OCI-LY1 (cell line): ENCODE measurements around the gene IREB2.
"Not testable (repeated sequence)": the region's sequence is repeated elsewhere in the genome, so short reads cannot be mapped to it uniquely, and the experiment has no call there.

Experiments used
- H2AFZ ChIP-seq: fragments of 200-600 bp; sonication (generic), shearing (Covaris generic); 2 replicates; pipeline ENCODE4 v1.6.0; 2014; ENCODE audit warnings: antibody characterized with exemption, mild to moderate bottlenecking, low read length
- H3F3A ChIP-seq: fragments of 200-600 bp; sonication (generic), shearing (Covaris generic); 2 replicates; pipeline ENCODE4 v1.6.0; 2014; ENCODE audit warnings: mild to moderate bottlenecking, antibody characterized with exemption, low read length, moderate library complexity; ENCODE audit not compliant: insufficient read depth
- H3K27ac ChIP-seq: fragments of 200-600 bp; sonication (generic); 2 replicates; pipeline ENCODE4 v1.5.1; 2014; ENCODE audit warnings: low read length, mixed run types, mild to moderate bottlenecking, low read depth; ENCODE audit not compliant: poor library complexity, severe bottlenecking
- H3K27me3 ChIP-seq: fragments of 200-600 bp; sonication (generic); 2 replicates; pipeline ENCODE4 v1.6.0; 2014; ENCODE audit warnings: antibody characterized with exemption, mild to moderate bottlenecking, low read length, moderate library complexity; ENCODE audit not compliant: insufficient read depth
- H3K36me3 ChIP-seq: fragments of 200-600 bp; sonication (generic); 2 replicates; pipeline ENCODE4 v1.6.1; 2014; ENCODE audit warnings: mild to moderate bottlenecking, antibody characterized with exemption, low read length, moderate library complexity, mixed read lengths; ENCODE audit not compliant: insufficient read depth
- H3K4me1 ChIP-seq: fragments of 200-600 bp; sonication (generic); 2 replicates; pipeline ENCODE4 v1.5.1; 2014; ENCODE audit warnings: mild to moderate bottlenecking, low read length, moderate library complexity; ENCODE audit not compliant: insufficient read depth, severe bottlenecking
- H3K4me2 ChIP-seq: fragments of 200-600 bp; sonication (generic), shearing (Covaris generic); 2 replicates; pipeline ENCODE4 v1.6.1; 2014; ENCODE audit warnings: low read length
- H3K4me3 ChIP-seq: fragments of 200-600 bp; sonication (generic); 2 replicates; pipeline ENCODE4 v1.5.1; 2014; ENCODE audit warnings: low read length, low read depth, mild to moderate bottlenecking, mixed read lengths; ENCODE audit not compliant: poor library complexity, severe bottlenecking
- H3K79me2 ChIP-seq: fragments of 200-600 bp; shearing (Covaris generic); 2 replicates; pipeline ENCODE4 v1.6.1; 2016; ENCODE audit warnings: mixed run types, low read length, mixed read lengths; ENCODE audit not compliant: insufficient read depth
- H3K9ac ChIP-seq: fragments of 200-600 bp; sonication (generic), shearing (Covaris generic); 2 replicates; pipeline ENCODE4 v1.6.1; 2014; ENCODE audit warnings: mild to moderate bottlenecking, low read length, mixed read lengths
- H3K9me2 ChIP-seq: fragments of 200-600 bp; sonication (generic), shearing (Covaris generic); 2 replicates; pipeline ENCODE4 v1.6.1; 2014; ENCODE audit warnings: low read depth, mild to moderate bottlenecking, low read length, mixed read lengths
- H3K9me3 ChIP-seq: fragments of 200-600 bp; shearing (Covaris generic); 2 replicates; pipeline ENCODE4 v1.6.1; 2014; ENCODE audit warnings: low read length, mixed read lengths
- H4K20me1 ChIP-seq: fragments of 200-600 bp; sonication (generic), shearing (Covaris generic); 2 replicates; pipeline ENCODE4 v1.6.0; 2016; ENCODE audit warnings: mild to moderate bottlenecking, low read length; ENCODE audit not compliant: insufficient read depth
- EZH2 ChIP-seq: fragments of 200-600 bp; sonication (generic), shearing (Covaris generic); IDR thresholded peaks from 2 replicates; pipeline ENCODE4 v1.8.0; 2017; ENCODE audit warnings: borderline replicate concordance, mixed run types, mild to moderate bottlenecking, antibody characterized with exemption, low read length, moderate library complexity, mixed read lengths
- TF ChIP-seq, protein P1 (sequence below): fragments of 200-600 bp; sonication (generic), shearing (Covaris generic); IDR thresholded peaks from 2 replicates; pipeline ENCODE4 v1.5.1; 2017; ENCODE audit warnings: mild to moderate bottlenecking, antibody characterized with exemption, low read length, moderate library complexity, mixed read lengths

Gene IREB2

DNA sequence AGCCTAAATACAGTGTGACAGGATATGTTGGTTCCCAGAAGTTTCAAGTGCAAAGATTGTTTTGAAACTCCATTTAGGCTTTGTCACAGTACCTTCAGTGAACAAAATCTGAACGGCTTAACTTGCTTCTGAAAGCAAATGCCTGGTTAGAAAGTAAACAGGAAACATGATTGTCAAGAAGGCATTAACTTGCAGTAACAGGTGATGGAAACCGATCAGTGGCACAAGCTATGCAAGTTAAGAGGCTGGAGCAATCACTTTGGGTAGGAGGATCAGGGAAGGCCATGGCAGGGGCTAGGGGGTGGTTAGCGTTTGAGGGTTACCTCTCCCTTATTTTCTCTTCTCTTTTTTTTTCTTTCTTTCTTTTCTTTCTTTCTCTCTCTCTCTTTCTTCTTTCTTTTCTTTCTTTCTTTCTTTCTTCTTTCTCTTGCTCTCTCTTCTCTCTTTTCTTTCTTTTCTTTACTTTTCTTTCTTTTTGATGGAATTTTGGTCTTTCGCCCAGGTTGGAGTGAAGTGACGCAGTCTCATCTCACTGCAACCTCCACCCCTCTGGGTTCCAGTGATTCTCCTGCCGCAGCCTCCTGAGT is 71.8 kb downstream of the IREB2 start:
- H3K4me1 ChIP-seq = peaks cover 12% of the 10 kb centered on the region
- H3K4me2 ChIP-seq = no peak overlapping the region

DNA sequence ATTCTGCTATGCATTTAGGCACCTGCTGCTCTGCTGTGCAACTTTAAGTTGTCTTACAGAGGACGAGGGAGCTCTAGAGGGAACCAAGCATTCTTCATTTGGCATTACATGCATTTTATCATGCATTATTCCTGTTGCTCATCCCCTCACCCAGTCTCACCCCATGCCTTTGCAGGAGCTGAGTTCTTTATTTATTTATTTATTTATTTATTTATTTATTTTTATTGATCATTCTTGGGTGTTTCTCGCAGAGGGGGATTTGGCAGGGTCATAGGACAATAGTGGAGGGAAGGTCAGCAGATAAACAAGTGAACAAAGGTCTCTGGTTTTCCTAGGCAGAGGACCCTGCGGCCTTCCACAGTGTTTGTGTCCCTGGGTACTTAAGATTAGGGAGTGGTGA is 82.0 kb downstream of the IREB2 start:
- H3K4me1 ChIP-seq, H3F3A ChIP-seq, H3K4me3 ChIP-seq, H4K20me1 ChIP-seq, H3K9ac ChIP-seq, H3K79me2 ChIP-seq, H3K27ac ChIP-seq, H3K27me3 ChIP-seq, H3K36me3 ChIP-seq, H3K4me2 ChIP-seq, H2AFZ ChIP-seq, H3K9me2 ChIP-seq, H3K9me3 ChIP-seq: not testable (repeated sequence)

More for the DNA sequence above, 71.8 kb downstream of the IREB2 start:
- no peak overlapping the region for H3K9ac ChIP-seq
- H3K27me3 ChIP-seq = no peaks in the 10 kb centered on the region
- no peak overlapping the region for H2AFZ ChIP-seq
- TF ChIP-seq, protein P1, sequence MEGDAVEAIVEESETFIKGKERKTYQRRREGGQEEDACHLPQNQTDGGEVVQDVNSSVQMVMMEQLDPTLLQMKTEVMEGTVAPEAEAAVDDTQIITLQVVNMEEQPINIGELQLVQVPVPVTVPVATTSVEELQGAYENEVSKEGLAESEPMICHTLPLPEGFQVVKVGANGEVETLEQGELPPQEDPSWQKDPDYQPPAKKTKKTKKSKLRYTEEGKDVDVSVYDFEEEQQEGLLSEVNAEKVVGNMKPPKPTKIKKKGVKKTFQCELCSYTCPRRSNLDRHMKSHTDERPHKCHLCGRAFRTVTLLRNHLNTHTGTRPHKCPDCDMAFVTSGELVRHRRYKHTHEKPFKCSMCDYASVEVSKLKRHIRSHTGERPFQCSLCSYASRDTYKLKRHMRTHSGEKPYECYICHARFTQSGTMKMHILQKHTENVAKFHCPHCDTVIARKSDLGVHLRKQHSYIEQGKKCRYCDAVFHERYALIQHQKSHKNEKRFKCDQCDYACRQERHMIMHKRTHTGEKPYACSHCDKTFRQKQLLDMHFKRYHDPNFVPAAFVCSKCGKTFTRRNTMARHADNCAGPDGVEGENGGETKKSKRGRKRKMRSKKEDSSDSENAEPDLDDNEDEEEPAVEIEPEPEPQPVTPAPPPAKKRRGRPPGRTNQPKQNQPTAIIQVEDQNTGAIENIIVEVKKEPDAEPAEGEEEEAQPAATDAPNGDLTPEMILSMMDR = no peak
- TF ChIP-seq EZH2 = no peak
- H3K4me3 ChIP-seq = no peak overlapping the region
- H3K9me3 ChIP-seq = no peaks in the 10 kb centered on the region
- H4K20me1 ChIP-seq = no peaks in the 10 kb centered on the region
- no peaks in the 10 kb centered on the region for H3K79me2 ChIP-seq
- no peaks in the 10 kb centered on the region for H3K36me3 ChIP-seq
- no peaks in the 10 kb centered on the region for H3K9me2 ChIP-seq
- H3K27ac ChIP-seq = no peak overlapping the region
- H3F3A ChIP-seq = no peaks in the 10 kb centered on the region; the same call in 1 of the 2 replicates

DNA sequence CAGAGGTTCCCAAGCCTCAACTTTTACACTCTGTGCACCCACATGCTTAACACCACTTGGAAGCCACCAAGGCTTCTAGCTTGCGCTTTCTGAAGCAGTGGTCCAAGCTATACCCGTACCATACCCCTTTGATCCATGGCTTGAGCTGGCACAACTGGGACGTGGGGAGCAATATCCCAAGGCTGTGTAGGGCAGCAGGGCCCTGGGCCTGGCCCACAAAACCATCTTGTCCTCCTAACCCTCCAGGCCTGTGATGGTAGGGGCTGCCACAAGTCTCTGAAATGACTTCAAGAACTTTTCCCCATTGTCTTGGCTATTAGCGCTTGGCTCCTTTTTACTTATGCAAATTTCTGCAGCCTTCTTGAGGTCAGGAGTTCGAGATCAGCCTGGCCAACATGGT is 86.2 kb downstream of the IREB2 start:
- Histone ChIP-seq H3K4me3 (no peak overlapping the region), H2AFZ (no peak overlapping the region), H3F3A (no peaks in the 10 kb centered on the region), H3K36me3 (no peaks in the 10 kb centered on the region; the same call in 1 of the 2 replicates), H3K9me3 (no peaks in the 10 kb centered on the region), H3K79me2 (no peaks in the 10 kb centered on the region), H3K9ac (no peak overlapping the region), H3K4me1 (peaks cover 4% of the 10 kb centered on the region), H3K9me2 (no peaks in the 10 kb centered on the region), H4K20me1 (no peaks in the 10 kb centered on the region), H3K27me3 (no peaks in the 10 kb centered on the region), H3K4me2 (no peak overlapping the region), H3K27ac (no peak overlapping the region)
- TF ChIP-seq, protein P1 = no peak
- no peak for TF ChIP-seq EZH2

DNA sequence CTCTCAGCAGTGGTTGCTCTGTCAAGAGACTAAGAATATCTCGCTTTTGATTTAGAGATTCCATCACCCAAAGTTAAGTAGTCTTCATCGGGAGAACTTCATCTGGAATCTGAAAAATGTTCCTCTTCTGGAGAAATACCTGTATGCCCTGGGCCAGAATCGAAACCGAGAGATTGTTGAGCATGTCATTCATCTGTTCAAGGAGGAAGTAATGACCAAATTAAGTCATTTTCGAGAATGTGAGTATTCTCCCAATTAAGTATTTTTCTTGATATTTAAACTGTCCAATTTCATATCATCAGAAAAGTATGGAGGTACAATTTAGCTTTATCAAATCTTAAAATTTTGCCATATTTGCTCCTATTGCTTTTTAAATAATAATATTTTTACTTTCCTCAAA is 89.3 kb downstream of the IREB2 start:
- Histone ChIP-seq H2AFZ (no peak overlapping the region), H3K4me1 (peaks cover 4% of the 10 kb centered on the region), H3K9me2 (no peaks in the 10 kb centered on the region), H4K20me1 (no peaks in the 10 kb centered on the region), H3K27ac (no peak overlapping the region), H3K27me3 (no peaks in the 10 kb centered on the region), H3K36me3 (no peaks in the 10 kb centered on the region; the same call in 1 of the 2 replicates), H3K9me3 (no peaks in the 10 kb centered on the region), H3K4me2 (peak overlapping the region; percentile 41; the same call in 1 of the 2 replicates), H3K79me2 (no peaks in the 10 kb centered on the region), H3K4me3 (peak overlapping the region; percentile 26), H3K9ac (no peak overlapping the region), H3F3A (no peaks in the 10 kb centered on the region)
- TF ChIP-seq, protein P1 = no peak
- no peak for TF ChIP-seq EZH2
